Measurements from ENCODE around the gene PACSIN2.

The PACSIN2 gene

GRCh38 chr22:42834177-42834949 is 180.6 kb downstream of the PACSIN2 start:
- TF ChIP-seq CTCF (IDR thresholded peaks at IDR 0.05; ENCODE audit: low read depth, low read length): no peak
- no peak overlapping the region for H3K4me3 ChIP-seq (ENCODE audit: low read depth, low read length)

- no peak overlapping the region for H3K4me3 ChIP-seq (ENCODE audit: low read depth, low read length)
- no peak for TF ChIP-seq CTCF (IDR thresholded peaks at IDR 0.05; ENCODE audit: low read depth, low read length)
Observed at GRCh38 chr22:42833104-42833503, 181.8 kb downstream of the PACSIN2 start.

GRCh38 chr22:42831712-42832111 is 183.2 kb downstream of the PACSIN2 start:
- TF ChIP-seq CTCF (IDR thresholded peaks at IDR 0.05; ENCODE audit: low read depth, low read length): no peak
- H3K4me3 ChIP-seq (ENCODE audit: low read depth, low read length): no peak overlapping the region

- no peak overlapping the region for H3K4me3 ChIP-seq (ENCODE audit: low read depth, low read length)
- TF ChIP-seq CTCF (IDR thresholded peaks at IDR 0.05; ENCODE audit: low read depth, low read length): no peak
Observed at GRCh38 chr22:42830161-42830560, 184.8 kb downstream of the PACSIN2 start.

- no peak for TF ChIP-seq CTCF (IDR thresholded peaks at IDR 0.05; ENCODE audit: low read depth, low read length)
- H3K4me3 ChIP-seq (ENCODE audit: low read depth, low read length): no peak overlapping the region
Observed at GRCh38 chr22:42829302-42829701, 185.6 kb downstream of the PACSIN2 start.

GRCh38 chr22:42825796-42826195 is 189.2 kb downstream of the PACSIN2 start:
- no peak for TF ChIP-seq CTCF (IDR thresholded peaks at IDR 0.05; ENCODE audit: low read depth, low read length)
- no peak overlapping the region for H3K4me3 ChIP-seq (ENCODE audit: low read depth, low read length)

- H3K4me3 ChIP-seq (ENCODE audit: low read depth, low read length): no peak overlapping the region
- no peak for TF ChIP-seq CTCF (IDR thresholded peaks at IDR 0.05; ENCODE audit: low read depth, low read length)
Observed at GRCh38 chr22:42821386-42821785, 193.6 kb downstream of the PACSIN2 start.

Measured in WI38 (cell line).